ENCODE results near the gene GTF2A2.

- no peak for TF ChIP-seq CTCF (IDR thresholded peaks at IDR 0.05; ENCODE audit: insufficient read depth, low read depth, low read length)
- no peak for TF ChIP-seq EZH2 (IDR thresholded peaks at IDR 0.05; ENCODE audit: insufficient read depth, low read length)
Measured at GRCh38 chr15:59674361-59674877, 17.1 kb upstream of the GTF2A2 start.
